B cell (primary cell): ENCODE data around the gene INHBE. TPM values are rescaled to one million over a fixed set of nuclear protein-coding genes. Genes with fewer than 3 reads are reported as not detected.

Experiments used
- ATAC-seq: fragments of 200-7000 bp; cut with Tn5 transposase; one replicate; pipeline ENCODE4 v1.10.0; 2021; ENCODE audit warnings: low read depth, mild to moderate bottlenecking, moderate number of reproducible peaks, moderate library complexity
- CTCF ChIA-PET: fragments of 350-600 bp; sonication (Branson Sonifier 250); formaldehyde crosslinking; loops from one replicate; lab custom pipeline; 2021; ENCODE audit warnings: antibody characterized with exemption, inconsistent platforms; lab: Charles Lee
- POLR2A ChIA-PET: fragments of 350-600 bp; sonication (Branson Sonifier 250); formaldehyde crosslinking; loops from one replicate; lab custom pipeline; 2021; ENCODE audit warnings: antibody characterized with exemption; lab: Charles Lee
- DNase-seq: peaks from one replicate; pipeline ENCODE4 v3.0.0; 2013
- H2AFZ ChIP-seq: 2 replicates; pipeline ENCODE4 v1.6.1; 2012; ENCODE audit warnings: mild to moderate bottlenecking, low read depth, low read length; ENCODE audit not compliant: insufficient read depth, poor library complexity, severe bottlenecking
- H3K27ac ChIP-seq, 2 donors: 1 replicate in 1 of 2; 2 replicates in 1 of 2; pipeline ENCODE4 v1.5.1; 2012 to 2013; ENCODE audit warnings: low read length in 2 of 2, mild to moderate bottlenecking in 2 of 2, moderate library complexity in 1 of 2
- H3K27me3 ChIP-seq, 4 experiments: fragments of 200-600 bp in 1 of 4; sonication (generic) in 1 of 4; replicated peaks in 1 of 4; 1 replicate in 2 of 4; 2 replicates in 2 of 4; pipeline versions ENCODE4 v1.6.1 to v1.7.0; 2013 to 2016; ENCODE audit warnings: low read length in 3 of 4, mild to moderate bottlenecking in 2 of 4, mixed read lengths in 1 of 4, moderate library complexity in 1 of 4; ENCODE audit not compliant: insufficient read depth in 4 of 4, control insufficient read depth in 3 of 4; ENCODE audit errors: control extremely low read depth in 1 of 4
- H3K36me3 ChIP-seq, 2 experiments: replicated peaks in 1 of 2; 1 replicate in 1 of 2; 2 replicates in 1 of 2; pipeline versions ENCODE4 v1.6.1 to v1.7.1; 2013; ENCODE audit warnings: low read length in 1 of 2; ENCODE audit not compliant: insufficient read depth in 2 of 2, control insufficient read depth in 1 of 2; ENCODE audit errors: control extremely low read depth in 1 of 2, extremely low read depth in 1 of 2
- H3K4me1 ChIP-seq, 2 donors: fragments of 200-600 bp in 1 of 2; sonication (generic) in 1 of 2; 1 replicate in 1 of 2; 2 replicates in 1 of 2; pipeline versions ENCODE4 v1.5.1 to v1.6.1; 2013 to 2017; ENCODE audit warnings: low read length in 2 of 2; ENCODE audit not compliant: control insufficient read depth in 2 of 2, insufficient read depth in 2 of 2
- H3K4me2 ChIP-seq: replicated peaks from 2 replicates; pipeline ENCODE3; 2012; ENCODE audit warnings: mild to moderate bottlenecking, low read depth, low read length; ENCODE audit not compliant: poor library complexity, severe bottlenecking
- H3K4me3 ChIP-seq, 5 experiments: fragments of 200-600 bp in 1 of 5; sonication (generic) in 1 of 5; 1 replicate in 3 of 5; 2 replicates in 2 of 5; pipeline versions ENCODE4 v1.5.1 to v1.7.0; 2011 to 2016; ENCODE audit warnings: low read length in 4 of 5, mild to moderate bottlenecking in 4 of 5, low read depth in 2 of 5, control low read depth in 1 of 5, moderate library complexity in 1 of 5; ENCODE audit not compliant: insufficient read depth in 1 of 5; ENCODE audit errors: control extremely low read depth in 1 of 5, extremely low read depth in 1 of 5
- H3K79me2 ChIP-seq: fragments of 200-600 bp; sonication (generic); one replicate; pipeline ENCODE4 v1.6.0; 2016; ENCODE audit warnings: low read length; ENCODE audit not compliant: control insufficient read depth, insufficient read depth
- H3K9ac ChIP-seq: fragments of 200-600 bp; sonication (generic); 2 replicates; pipeline ENCODE4 v1.6.1; 2017; ENCODE audit warnings: mild to moderate bottlenecking, low read length, moderate library complexity
- H3K9me3 ChIP-seq, 3 donors: one replicate each; pipeline versions ENCODE4 v1.6.1 to v1.7.1; 2013; ENCODE audit warnings: low read length in 2 of 3; ENCODE audit not compliant: control insufficient read depth in 2 of 3, insufficient read depth in 1 of 3; ENCODE audit errors: control extremely low read depth in 1 of 3
- H4K20me1 ChIP-seq: 2 replicates; pipeline ENCODE4 v1.6.0; 2012; ENCODE audit warnings: mild to moderate bottlenecking, low read length; ENCODE audit not compliant: insufficient read depth, control insufficient read depth, poor library complexity, severe bottlenecking
- H3K27ac Mint-ChIP-seq: one replicate; pipeline ENCODE4 v1.8.0; 2021; ENCODE audit warnings: mixed read lengths
- H3K27me3 Mint-ChIP-seq: one replicate; pipeline ENCODE4 v1.8.0; 2021; ENCODE audit warnings: mixed read lengths
- H3K4me1 Mint-ChIP-seq: one replicate; pipeline ENCODE4 v1.8.0; 2021; ENCODE audit warnings: mixed read lengths
- H3K4me3 Mint-ChIP-seq: one replicate; pipeline ENCODE4 v1.8.0; 2021; ENCODE audit warnings: mixed read lengths
- H3K9me3 Mint-ChIP-seq: one replicate; pipeline ENCODE4 v1.8.0; 2022; ENCODE audit warnings: mixed read lengths; ENCODE audit not compliant: insufficient read depth
- CTCF ChIP-seq: fragments of 200-600 bp; IDR thresholded peaks from one replicate; pipeline ENCODE4 v1.8.0; 2022; ENCODE audit warnings: antibody characterized with exemption, mild to moderate bottlenecking
- EZH2 ChIP-seq: IDR thresholded peaks from 2 replicates; pipeline ENCODE4 v1.6.1; 2012; ENCODE audit warnings: borderline replicate concordance, low read depth, mild to moderate bottlenecking, moderate library complexity, low read length; ENCODE audit not compliant: insufficient read depth, poor library complexity, severe bottlenecking
- WGBS: methylation state at CpG from one replicate; pipeline ENCODE4 v1.1.5; 2013; ENCODE audit warnings: missing lambda C conversion rate; ENCODE audit not compliant: insufficient coverage; 5-methylcytosine and 5-hydroxymethylcytosine counted together
- intact Hi-C: fragments of 100-400 bp; cut with micrococcal nuclease; formaldehyde crosslinking; loops from one replicate; pipeline ENCODE4 v1.10.0; 2022
- polyA plus RNA-seq: library from polyadenylated mRNA; depleted of rRNA; stranded (reverse); fragments of >200 nt; gene quantifications from 2 replicates; pipeline ENCODE4 v1.2.3, GENCODE V29; 2012
- total RNA-seq, 2 donors: library from RNA; stranded (reverse); fragments of 120-200 nt in 1 of 2; gene quantifications; 1 replicate in 1 of 2; 2 replicates in 1 of 2; pipeline versions ENCODE4 v1.2.3 to v1.2.4, GENCODE V29; 2013 to 2022

INHBE gene
- total and polyA plus RNA-seq, 2 donors (not counting 1 experiment from before 2014, with no cell fraction given), result not detected

- ATAC-seq (no peak), DNase-seq (no peak)
- no peak overlapping the region for H3K4me3 ChIP-seq
- ChIA-PET POLR2A (interaction anchor here (1.2 kb wide), 1 partner anchor 31 kb away, joined by 11 read pairs; the partner anchor contains the start of gene DDIT3), CTCF (interaction anchor here (1.0 kb wide), 1 partner anchor 25 kb away, joined by 5 read pairs; no protein-coding TSS in a partner anchor)
- no peak for TF ChIP-seq CTCF
- TF ChIP-seq EZH2, result no peak
- peaks cover 15 to 20% of the 10 kb centered on the region in 2 donors for H3K4me1 ChIP-seq
- H2AFZ ChIP-seq, result no peak overlapping the region
- peak overlapping the region; percentile 77 for H3K9ac ChIP-seq
- Mint-ChIP-seq H3K9me3 (no peaks in the 10 kb centered on the region), H3K27me3 (no peaks in the 10 kb centered on the region), H3K4me3 (peak overlapping the region; percentile 89), H3K27ac (peak overlapping the region; percentile 93), H3K4me1 (peaks cover 25% of the 10 kb centered on the region)
- H3K27ac ChIP-seq, result no peak overlapping the region
- H3K4me2 ChIP-seq, result peak overlapping the region; percentile 98
- no peaks in the 10 kb centered on the region for H3K9me3 ChIP-seq
- H4K20me1 ChIP-seq, result peaks cover 5% of the 10 kb centered on the region
- 100% methylated on average over 3 of the region's 5 CpGs for WGBS
- H3K36me3 ChIP-seq, result peaks cover 5 to 30% of the 10 kb centered on the region in 2 experiments
- no peaks in the 10 kb centered on the region for H3K27me3 ChIP-seq
- H3K79me2 ChIP-seq, result peaks cover 52% of the 10 kb centered on the region
- intact Hi-C loops, result loop anchor here (10.0 kb wide), 1 partner anchor 266 kb away; the partner anchor contains the start of genes CDK4 and MARCHF9
These were observed 34.1 kb downstream of the INHBE start for GRCh38 chr12:57489157-57489641.

GRCh38 chr12:57490126-57490525 lies 35.0 kb downstream of the INHBE start:
- no peaks in the 10 kb centered on the region for H3K27me3 ChIP-seq
- TF ChIP-seq CTCF (no peak), EZH2 (no peak)
- no peaks in the 10 kb centered on the region for H3K27me3 Mint-ChIP-seq
- H3K9ac ChIP-seq, result no peak overlapping the region
- ATAC-seq (no peak), DNase-seq (no peak)
- 93% methylated on average over 3 of the region's 4 CpGs for WGBS
- H3K4me3 ChIP-seq, result no peak overlapping the region
- peaks cover 15 to 20% of the 10 kb centered on the region in 2 donors for H3K4me1 ChIP-seq
- no peak overlapping the region for H3K4me2 ChIP-seq
- no peak overlapping the region for H3K27ac ChIP-seq
- H3K9me3 ChIP-seq, result no peaks in the 10 kb centered on the region
- POLR2A ChIA-PET, result interaction anchor here (1.2 kb wide), 1 partner anchor 30 kb away, joined by 11 read pairs; the partner anchor contains the start of gene DDIT3
- peaks cover 25% of the 10 kb centered on the region for H3K4me1 Mint-ChIP-seq
- CTCF ChIA-PET, result interaction anchor here (0.6 to 2.0 kb wide), 3 partner anchors 14 to 46 kb away, joined by 4 to 6 read pairs (median 5); no protein-coding TSS in a partner anchor
- H4K20me1 ChIP-seq, result peaks cover 5% of the 10 kb centered on the region
- peaks cover 5 to 30% of the 10 kb centered on the region in 2 experiments for H3K36me3 ChIP-seq
- intact Hi-C loops, result no loop called here
- H3K79me2 ChIP-seq, result peaks cover 45% of the 10 kb centered on the region
- H3K4me3 Mint-ChIP-seq, result no peak overlapping the region
- no peaks in the 10 kb centered on the region for H3K9me3 Mint-ChIP-seq
- no peak overlapping the region for H2AFZ ChIP-seq
- H3K27ac Mint-ChIP-seq, result no peak overlapping the region
